HEK293T (cell line): Measurements from ENCODE around the gene TUBD1.

Experiments
- ARNT ChIP-seq: fragments of 450-650 bp; IDR thresholded peaks from 2 replicates; pipeline ENCODE4 v1.6.1; 2017; ENCODE audit warnings: mild to moderate bottlenecking
- BHLHE40 ChIP-seq: fragments of 450-650 bp; IDR thresholded peaks from 2 replicates; pipeline ENCODE4 v1.6.1; 2016; ENCODE audit warnings: mild to moderate bottlenecking, moderate library complexity, borderline replicate concordance
- SP1 ChIP-seq: fragments of 450-650 bp; IDR thresholded peaks from 2 replicates; pipeline ENCODE4 v1.6.1; 2017
- SUZ12 ChIP-seq: fragments of 450-650 bp; IDR thresholded peaks from 2 replicates; pipeline ENCODE4 v1.6.1; 2016; ENCODE audit warnings: mild to moderate bottlenecking
- TARDBP ChIP-seq: fragments of 450-650 bp; IDR thresholded peaks from 2 replicates; pipeline ENCODE4 v1.6.1; 2016

DNA sequence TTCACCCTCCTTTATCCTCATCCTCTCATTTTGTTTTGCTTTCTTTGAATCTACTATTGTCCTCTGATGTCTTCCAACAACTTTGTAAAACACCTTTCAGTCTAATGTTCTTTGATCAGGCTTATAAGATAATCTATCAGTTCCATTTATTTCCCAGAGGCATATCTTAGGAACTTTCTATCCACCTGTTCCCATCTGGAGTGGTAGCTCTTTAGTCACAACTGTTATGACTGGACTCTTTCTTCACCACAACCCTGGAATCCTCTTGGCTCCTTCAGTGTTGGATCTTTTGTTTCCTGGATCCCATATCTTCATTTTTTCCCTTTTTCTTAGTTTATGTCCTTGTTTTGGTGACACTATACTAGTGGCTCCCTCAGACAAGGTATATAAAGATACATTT lies 23.7 kb upstream of the TUBD1 start:
- TF ChIP-seq SP1 (no peak), BHLHE40 (no peak), TARDBP (no peak), ARNT (no peak), SUZ12 (no peak)
